Smooth muscle cell of the brain vasculature (primary cell): ENCODE results near the gene CHRNE.

Experiments
- DNase-seq: peaks from one replicate; pipeline ENCODE4 v3.0.0-alpha.2; 2012; ENCODE audit warnings: low read depth, low spot score

CHRNE gene

GRCh38 chr17:4854111-4854681 lies 48.7 kb downstream of the CHRNE start:
- no peak for DNase-seq

GRCh38 chr17:4853208-4853671 lies 49.7 kb downstream of the CHRNE start:
- DNase-seq = no peak

- DNase-seq = no peak
These were observed 50.2 kb downstream of the CHRNE start for GRCh38 chr17:4852567-4853207.

GRCh38 chr17:4851084-4851483 lies 51.8 kb downstream of the CHRNE start:
- DNase-seq = no peak

- DNase-seq = no peak
These were observed 52.7 kb downstream of the CHRNE start for GRCh38 chr17:4850246-4850645.

- no peak for DNase-seq
These were observed 53.8 kb downstream of the CHRNE start for GRCh38 chr17:4849011-4849536.
